GM19025 (cell line): ENCODE measurements around the gene C17orf75.
"Not testable (repeated sequence)": the region's sequence is repeated elsewhere in the genome, so short reads cannot be mapped to it uniquely, and the experiment has no call there.

Experiments
- ATAC-seq: cut with Tn5 transposase; IDR thresholded peaks from one replicate; pipeline ENCODE4 v1.9.1; 2021; ENCODE audit warnings: mild to moderate bottlenecking, low read depth, moderate library complexity; ENCODE audit not compliant: unreplicated experiment

Gene C17orf75

GRCh38 chr17:32348483-32348800, 6.5 kb upstream of the C17orf75 start:
- no peak for ATAC-seq

- ATAC-seq: no peak
Measured at GRCh38 chr17:32345951-32346600, 4.1 kb upstream of the C17orf75 start.

- no peak for ATAC-seq
Measured at GRCh38 chr17:32342603-32343325, 791 bp upstream of the C17orf75 start.

- no peak for ATAC-seq
Measured at GRCh38 chr17:32341141-32341856, 674 bp downstream of the C17orf75 start.

- no peak for ATAC-seq
Measured at GRCh38 chr17:32335687-32336086, 6.3 kb downstream of the C17orf75 start.

GRCh38 chr17:32335046-32335445, 6.9 kb downstream of the C17orf75 start:
- ATAC-seq: no peak

- no peak for ATAC-seq
Measured at GRCh38 chr17:32333187-32333586, 8.8 kb downstream of the C17orf75 start.

GRCh38 chr17:32331243-32332040, 10.5 kb downstream of the C17orf75 start:
- ATAC-seq: no peak

GRCh38 chr17:32330147-32330546, 11.8 kb downstream of the C17orf75 start:
- ATAC-seq: no peak

- no peak for ATAC-seq
Measured at GRCh38 chr17:32327911-32328310, 14.1 kb downstream of the C17orf75 start.

- no peak for ATAC-seq
Measured at GRCh38 chr17:32323811-32324491, 18.0 kb downstream of the C17orf75 start.

GRCh38 chr17:32323046-32323445, 18.9 kb downstream of the C17orf75 start:
- ATAC-seq: no peak

- no peak for ATAC-seq
Measured at GRCh38 chr17:32320847-32321246, 21.1 kb downstream of the C17orf75 start.

GRCh38 chr17:32320080-32320479, 21.9 kb downstream of the C17orf75 start:
- ATAC-seq: not testable (repeated sequence)

- peak; percentile 60 for ATAC-seq
Measured at GRCh38 chr17:32319548-32319905, 22.4 kb downstream of the C17orf75 start.

GRCh38 chr17:32318071-32318470, 23.9 kb downstream of the C17orf75 start:
- ATAC-seq: no peak

- no peak for ATAC-seq
Measured at GRCh38 chr17:32317353-32317752, 24.6 kb downstream of the C17orf75 start.

GRCh38 chr17:32316653-32317052, 25.3 kb downstream of the C17orf75 start:
- not testable (repeated sequence) for ATAC-seq

GRCh38 chr17:32315171-32315570, 26.8 kb downstream of the C17orf75 start:
- no peak for ATAC-seq

- no peak for ATAC-seq
Measured at GRCh38 chr17:32314636-32315035, 27.3 kb downstream of the C17orf75 start.
